Measurements from ENCODE around the gene CAMTA1.

DNA sequence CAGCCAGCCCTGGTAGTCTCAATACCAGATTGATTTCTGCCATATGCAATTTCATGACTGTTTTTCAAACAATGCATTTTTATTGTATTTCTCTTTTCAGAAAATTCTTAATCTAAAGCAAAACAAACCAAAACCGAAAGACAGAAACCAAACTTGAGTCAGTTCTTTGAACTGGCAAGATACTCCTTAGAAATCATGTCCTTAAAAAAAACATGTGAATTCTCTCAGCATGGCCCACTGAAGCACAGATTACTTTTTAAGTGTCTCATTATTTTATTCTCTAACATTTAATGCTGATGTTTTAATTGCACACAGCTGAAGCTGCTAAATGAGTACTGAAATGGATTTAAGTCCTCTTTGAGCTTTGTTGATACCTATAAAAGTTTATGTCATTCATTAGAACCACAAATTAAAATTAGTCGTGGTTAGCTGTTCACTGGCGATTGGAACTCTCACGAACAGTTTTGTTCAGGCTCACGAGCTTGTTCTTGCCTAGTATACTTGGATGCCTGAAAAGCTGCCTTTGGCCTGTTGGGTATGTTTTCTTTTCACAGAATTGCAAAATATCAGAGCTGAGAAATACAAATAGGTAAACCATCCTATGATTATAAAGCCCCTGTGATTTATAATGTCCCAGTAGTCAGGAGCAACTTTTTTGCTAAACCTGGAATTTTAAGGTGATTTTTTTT is 87.5 kb downstream of the CAMTA1 start:
- TF ChIP-seq, protein P1, sequence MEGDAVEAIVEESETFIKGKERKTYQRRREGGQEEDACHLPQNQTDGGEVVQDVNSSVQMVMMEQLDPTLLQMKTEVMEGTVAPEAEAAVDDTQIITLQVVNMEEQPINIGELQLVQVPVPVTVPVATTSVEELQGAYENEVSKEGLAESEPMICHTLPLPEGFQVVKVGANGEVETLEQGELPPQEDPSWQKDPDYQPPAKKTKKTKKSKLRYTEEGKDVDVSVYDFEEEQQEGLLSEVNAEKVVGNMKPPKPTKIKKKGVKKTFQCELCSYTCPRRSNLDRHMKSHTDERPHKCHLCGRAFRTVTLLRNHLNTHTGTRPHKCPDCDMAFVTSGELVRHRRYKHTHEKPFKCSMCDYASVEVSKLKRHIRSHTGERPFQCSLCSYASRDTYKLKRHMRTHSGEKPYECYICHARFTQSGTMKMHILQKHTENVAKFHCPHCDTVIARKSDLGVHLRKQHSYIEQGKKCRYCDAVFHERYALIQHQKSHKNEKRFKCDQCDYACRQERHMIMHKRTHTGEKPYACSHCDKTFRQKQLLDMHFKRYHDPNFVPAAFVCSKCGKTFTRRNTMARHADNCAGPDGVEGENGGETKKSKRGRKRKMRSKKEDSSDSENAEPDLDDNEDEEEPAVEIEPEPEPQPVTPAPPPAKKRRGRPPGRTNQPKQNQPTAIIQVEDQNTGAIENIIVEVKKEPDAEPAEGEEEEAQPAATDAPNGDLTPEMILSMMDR (IDR thresholded peaks at IDR 0.05) = no peak
- TF ChIP-seq EP300 (IDR thresholded peaks at IDR 0.05) (no peak), POLR2AphosphoS5 (IDR thresholded peaks at IDR 0.05) (no peak), POLR2A (IDR thresholded peaks at IDR 0.05) (no peak)
